ENCODE measurements around the gene DUOXA1.

DNA sequence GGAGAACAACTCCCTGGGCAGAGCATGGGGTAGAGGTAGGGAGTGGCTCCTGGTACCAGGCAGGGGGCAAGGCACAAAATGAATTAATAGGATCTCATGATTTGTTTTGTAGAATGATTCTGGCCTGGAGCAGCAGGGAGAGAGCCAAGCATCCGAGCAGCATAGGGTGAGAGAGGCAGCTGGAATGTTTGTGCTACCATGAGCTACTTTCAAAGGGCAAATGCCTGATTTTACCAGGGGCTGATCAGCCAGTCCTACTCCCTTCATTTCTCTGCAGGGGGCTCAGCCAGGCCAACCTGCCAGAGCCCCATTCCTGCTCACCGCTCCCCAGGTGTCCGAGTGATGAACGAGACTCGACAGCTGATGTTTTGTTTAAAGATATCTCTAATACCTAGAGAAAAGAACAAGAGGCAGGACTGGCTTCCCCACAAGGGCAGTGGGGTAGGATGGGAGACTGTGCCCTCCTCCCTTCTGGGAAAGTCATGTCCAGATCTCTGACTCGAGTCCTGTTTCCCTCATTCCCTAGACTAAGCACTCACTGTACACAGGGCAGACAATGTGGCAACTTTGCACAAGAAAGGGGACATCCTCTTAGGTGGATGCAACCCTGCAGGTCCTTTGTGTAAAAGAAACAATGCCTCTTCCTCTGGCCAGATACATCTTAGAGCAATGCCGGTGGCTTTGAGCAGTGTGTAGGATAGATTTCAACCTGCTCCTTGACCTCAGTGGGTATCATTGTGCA is 28.6 kb downstream of the DUOXA1 start:
- TF ChIP-seq, protein P1, sequence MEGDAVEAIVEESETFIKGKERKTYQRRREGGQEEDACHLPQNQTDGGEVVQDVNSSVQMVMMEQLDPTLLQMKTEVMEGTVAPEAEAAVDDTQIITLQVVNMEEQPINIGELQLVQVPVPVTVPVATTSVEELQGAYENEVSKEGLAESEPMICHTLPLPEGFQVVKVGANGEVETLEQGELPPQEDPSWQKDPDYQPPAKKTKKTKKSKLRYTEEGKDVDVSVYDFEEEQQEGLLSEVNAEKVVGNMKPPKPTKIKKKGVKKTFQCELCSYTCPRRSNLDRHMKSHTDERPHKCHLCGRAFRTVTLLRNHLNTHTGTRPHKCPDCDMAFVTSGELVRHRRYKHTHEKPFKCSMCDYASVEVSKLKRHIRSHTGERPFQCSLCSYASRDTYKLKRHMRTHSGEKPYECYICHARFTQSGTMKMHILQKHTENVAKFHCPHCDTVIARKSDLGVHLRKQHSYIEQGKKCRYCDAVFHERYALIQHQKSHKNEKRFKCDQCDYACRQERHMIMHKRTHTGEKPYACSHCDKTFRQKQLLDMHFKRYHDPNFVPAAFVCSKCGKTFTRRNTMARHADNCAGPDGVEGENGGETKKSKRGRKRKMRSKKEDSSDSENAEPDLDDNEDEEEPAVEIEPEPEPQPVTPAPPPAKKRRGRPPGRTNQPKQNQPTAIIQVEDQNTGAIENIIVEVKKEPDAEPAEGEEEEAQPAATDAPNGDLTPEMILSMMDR (IDR thresholded peaks at IDR 0.05), result no peak
- TF ChIP-seq EP300 (IDR thresholded peaks at IDR 0.05), result no peak

All from tibial nerve (tissue), 4 donors.